ENCODE measurements around the gene ALOX15. TPM values are rescaled to one million over a fixed set of nuclear protein-coding genes. Genes with fewer than 3 reads are reported as not detected.
"Not testable (repeated sequence)": the region's sequence is repeated elsewhere in the genome, so short reads cannot be mapped to it uniquely, and the experiment has no call there.

ALOX15 gene
- total RNA-seq, 1 experiment from 2014 or later, result 0.31 TPM

DNA sequence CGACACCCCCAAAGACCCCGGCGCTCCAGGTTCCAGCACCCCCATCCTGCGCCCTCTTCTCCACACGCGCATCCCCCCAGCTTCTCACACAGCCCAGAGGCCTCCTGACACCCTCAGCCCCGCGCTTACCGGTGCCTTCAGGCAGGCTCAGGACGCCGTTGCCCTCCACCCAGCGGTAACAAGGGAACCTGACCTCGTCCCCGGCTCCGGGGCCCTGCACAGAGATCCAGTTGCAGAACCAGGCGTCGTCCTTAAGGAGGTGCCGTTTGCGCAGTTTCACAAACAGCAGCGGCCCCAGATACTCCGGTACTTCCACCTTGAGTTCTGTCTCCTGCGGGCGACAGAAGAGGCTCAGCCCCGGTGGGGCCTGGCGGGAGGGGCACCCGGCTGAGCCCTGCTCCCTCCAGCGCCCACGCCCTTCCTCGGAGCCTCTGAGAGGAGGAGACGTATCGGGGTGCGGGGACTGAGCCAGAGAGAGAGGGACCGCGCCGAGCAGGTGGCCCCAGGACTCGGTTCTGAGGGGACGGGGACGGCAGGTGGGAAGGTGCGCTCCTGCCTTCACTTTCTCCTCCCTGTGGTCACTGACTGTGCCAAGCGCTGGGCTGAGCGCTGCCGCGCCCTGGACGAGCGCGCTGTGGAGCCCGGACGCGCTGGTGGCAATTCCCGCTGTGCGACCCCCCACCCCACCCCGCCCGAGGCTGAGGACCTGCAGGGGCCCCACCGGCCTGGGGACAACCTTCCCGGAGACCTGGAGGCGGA is 2.0 kb downstream of the ALOX15 start:
- not testable (repeated sequence) for H3K9ac ChIP-seq (ENCODE audit: extremely low read depth, insufficient read length, low read length); H2AK5ac ChIP-seq (ENCODE audit: insufficient read length, low read length); H3K4ac ChIP-seq (ENCODE audit: low read depth, low read length); H3K14ac ChIP-seq (ENCODE audit: insufficient read depth, low read length); H3T11ph ChIP-seq (ENCODE audit: low read length); H3K36me3 Mint-ChIP-seq (ENCODE audit: insufficient read depth in 1 of 3, low read depth in 3 of 3); H3K56ac ChIP-seq (ENCODE audit: insufficient read length, low read depth, low read length); H3K9me3 ChIP-seq (ENCODE audit: control insufficient read depth, low read depth, low read length); H3K27ac Mint-ChIP-seq; H2BK20ac ChIP-seq (ENCODE audit: low read depth, low read length, poor library complexity, severe bottlenecking); H2BK5ac ChIP-seq (ENCODE audit: insufficient read length, low read length); H3K79me1 ChIP-seq (ENCODE audit: insufficient read depth, low read depth, low read length, poor library complexity, severe bottlenecking); H4K91ac ChIP-seq (ENCODE audit: insufficient read length, low read depth, low read length); H4K5ac ChIP-seq (ENCODE audit: insufficient read length, low read depth, low read length); H3K9me3 Mint-ChIP-seq; H2BK15ac ChIP-seq (ENCODE audit: low read depth, low read length); H3K4me1 ChIP-seq (ENCODE audit: insufficient read depth, low read length); H3K79me2 ChIP-seq (ENCODE audit: insufficient read depth, low read length); H3K27ac ChIP-seq (ENCODE audit: insufficient read length, low read depth, low read length); H2BK12ac ChIP-seq (ENCODE audit: insufficient read length, low read depth, low read length); H4K8ac ChIP-seq (replicated peaks; ENCODE audit: insufficient read length, low read depth, low read length); H2AFZ ChIP-seq (ENCODE audit: low read length); H4K20me1 ChIP-seq (ENCODE audit: control insufficient read depth, insufficient read depth, insufficient read length); H3K18ac ChIP-seq (ENCODE audit: insufficient read length, low read depth, low read length); H3K23ac ChIP-seq (ENCODE audit: insufficient read length, low read depth, low read length); H2BK120ac ChIP-seq (ENCODE audit: low read depth, low read length, poor library complexity, severe bottlenecking)
- Histone ChIP-seq H3K23me2 (ENCODE audit: insufficient read length, low read depth, low read length, poor library complexity, severe bottlenecking) (peaks cover 14% of the 10 kb centered on the region), H3K27me3 (ENCODE audit: insufficient read depth, low read length) (peaks cover 30% of the 10 kb centered on the region; the same call in 1 of the 2 replicates), H3K4me2 (ENCODE audit: insufficient read depth, insufficient read length, low read length) (peak overlapping the region; percentile 9)
- H3K27me3 Mint-ChIP-seq (ENCODE audit: low read depth), result peaks cover 90% of the 10 kb centered on the region
- peak; percentile 88 for DNase-seq
- TF ChIP-seq, protein P1, sequence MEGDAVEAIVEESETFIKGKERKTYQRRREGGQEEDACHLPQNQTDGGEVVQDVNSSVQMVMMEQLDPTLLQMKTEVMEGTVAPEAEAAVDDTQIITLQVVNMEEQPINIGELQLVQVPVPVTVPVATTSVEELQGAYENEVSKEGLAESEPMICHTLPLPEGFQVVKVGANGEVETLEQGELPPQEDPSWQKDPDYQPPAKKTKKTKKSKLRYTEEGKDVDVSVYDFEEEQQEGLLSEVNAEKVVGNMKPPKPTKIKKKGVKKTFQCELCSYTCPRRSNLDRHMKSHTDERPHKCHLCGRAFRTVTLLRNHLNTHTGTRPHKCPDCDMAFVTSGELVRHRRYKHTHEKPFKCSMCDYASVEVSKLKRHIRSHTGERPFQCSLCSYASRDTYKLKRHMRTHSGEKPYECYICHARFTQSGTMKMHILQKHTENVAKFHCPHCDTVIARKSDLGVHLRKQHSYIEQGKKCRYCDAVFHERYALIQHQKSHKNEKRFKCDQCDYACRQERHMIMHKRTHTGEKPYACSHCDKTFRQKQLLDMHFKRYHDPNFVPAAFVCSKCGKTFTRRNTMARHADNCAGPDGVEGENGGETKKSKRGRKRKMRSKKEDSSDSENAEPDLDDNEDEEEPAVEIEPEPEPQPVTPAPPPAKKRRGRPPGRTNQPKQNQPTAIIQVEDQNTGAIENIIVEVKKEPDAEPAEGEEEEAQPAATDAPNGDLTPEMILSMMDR (conservative IDR thresholded peaks at IDR 0.05), result peak; percentile 49; the same call in 2 of the 3 replicates
- no CpG with 5 or more reads among the region's 56 CpGs for WGBS (ENCODE audit: extremely low coverage, insufficient read length, low lambda C conversion rate)
- H3K4me3 Mint-ChIP-seq, result peak overlapping the region; percentile 54 to 77
- peaks cover 38 to 52% of the 10 kb centered on the region in 2 experiments for H3K4me1 Mint-ChIP-seq

DNA sequence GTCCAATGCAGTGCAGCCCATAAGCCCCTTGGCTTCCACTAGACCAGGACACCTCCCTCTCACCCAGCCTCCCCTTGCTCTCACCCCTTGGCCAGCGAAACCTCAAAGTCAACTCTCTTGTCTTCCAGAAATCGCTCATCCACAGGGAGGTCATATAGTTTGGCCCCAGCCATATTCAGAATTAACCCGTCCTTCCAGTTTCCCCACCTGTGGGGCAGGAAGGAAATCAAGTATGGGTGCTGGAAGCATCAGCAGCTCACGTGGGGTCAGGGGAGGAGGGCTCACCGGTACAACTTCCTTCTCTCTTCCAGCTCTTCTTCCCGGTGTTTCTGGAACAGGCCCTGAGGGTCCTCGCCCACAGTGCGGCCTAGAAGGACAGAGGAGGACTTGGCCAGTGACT is 2.7 kb downstream of the ALOX15 start:
- not testable (repeated sequence) for H3K4ac ChIP-seq (ENCODE audit: low read depth, low read length); H3K4me1 ChIP-seq (ENCODE audit: insufficient read depth, low read length); H4K8ac ChIP-seq (replicated peaks; ENCODE audit: insufficient read length, low read depth, low read length); H4K91ac ChIP-seq (ENCODE audit: insufficient read length, low read depth, low read length); H2BK120ac ChIP-seq (ENCODE audit: low read depth, low read length, poor library complexity, severe bottlenecking); H3K9me3 Mint-ChIP-seq; H3K79me1 ChIP-seq (ENCODE audit: insufficient read depth, low read depth, low read length, poor library complexity, severe bottlenecking); H2BK20ac ChIP-seq (ENCODE audit: low read depth, low read length, poor library complexity, severe bottlenecking); H3K27ac Mint-ChIP-seq; H4K5ac ChIP-seq (ENCODE audit: insufficient read length, low read depth, low read length); H3T11ph ChIP-seq (ENCODE audit: low read length); H3K9me3 ChIP-seq (ENCODE audit: control insufficient read depth, low read depth, low read length); H2BK15ac ChIP-seq (ENCODE audit: low read depth, low read length); H3K27ac ChIP-seq (ENCODE audit: insufficient read length, low read depth, low read length); H3K18ac ChIP-seq (ENCODE audit: insufficient read length, low read depth, low read length); H2BK12ac ChIP-seq (ENCODE audit: insufficient read length, low read depth, low read length); H3K56ac ChIP-seq (ENCODE audit: insufficient read length, low read depth, low read length); H2AFZ ChIP-seq (ENCODE audit: low read length); H3K36me3 Mint-ChIP-seq (ENCODE audit: insufficient read depth in 1 of 3, low read depth in 3 of 3); H4K20me1 ChIP-seq (ENCODE audit: control insufficient read depth, insufficient read depth, insufficient read length); DNase-seq; H3K14ac ChIP-seq (ENCODE audit: insufficient read depth, low read length); H2AK5ac ChIP-seq (ENCODE audit: insufficient read length, low read length); H3K79me2 ChIP-seq (ENCODE audit: insufficient read depth, low read length); H2BK5ac ChIP-seq (ENCODE audit: insufficient read length, low read length); H3K23ac ChIP-seq (ENCODE audit: insufficient read length, low read depth, low read length); H3K9ac ChIP-seq (ENCODE audit: extremely low read depth, insufficient read length, low read length)
- Histone ChIP-seq H3K27me3 (ENCODE audit: insufficient read depth, low read length) (peaks cover 30% of the 10 kb centered on the region; the same call in 1 of the 2 replicates), H3K23me2 (ENCODE audit: insufficient read length, low read depth, low read length, poor library complexity, severe bottlenecking) (peaks cover 14% of the 10 kb centered on the region), H3K4me2 (ENCODE audit: insufficient read depth, insufficient read length, low read length) (peak overlapping the region; percentile 9)
- no CpG with 5 or more reads among the region's 8 CpGs for WGBS (ENCODE audit: extremely low coverage, insufficient read length, low lambda C conversion rate)
- H3K4me1 Mint-ChIP-seq, result peaks cover 38 to 52% of the 10 kb centered on the region in 2 experiments
- peak overlapping the region in 1 of 2 experiments; percentile 77; a peak in 4 of 5 replicates for H3K4me3 Mint-ChIP-seq
- peaks cover 86% of the 10 kb centered on the region for H3K27me3 Mint-ChIP-seq (ENCODE audit: low read depth)
